Retinal pigment epithelial cell (primary cell): ENCODE results near the gene SMARCAD1.
A peak's percentile ranks its signal among the peaks of the same experiment; 100 is the strongest.
"Not testable (repeated sequence)": the region's sequence is repeated elsewhere in the genome, so short reads cannot be mapped to it uniquely, and the experiment has no call there.

ENCODE experiments used
- DNase-seq: peaks from one replicate; pipeline ENCODE4 v3.0.0-alpha.2; 2010; ENCODE audit warnings: low read depth
- H3K4me3 ChIP-seq: 2 replicates; pipeline ENCODE4 v1.5.1; 2011; ENCODE audit warnings: mild to moderate bottlenecking, low read length, control low read depth, moderate library complexity
- CTCF ChIP-seq: conservative IDR thresholded peaks from 2 replicates; pipeline ENCODE4 v1.5.1; 2011; ENCODE audit warnings: low read depth, low read length, control low read depth, inconsistent platforms

SMARCAD1 gene

GRCh38 chr4:94290245-94290644 is 82.6 kb downstream of the SMARCAD1 start:
- no peak overlapping the region for H3K4me3 ChIP-seq
- peak; percentile 17 for TF ChIP-seq CTCF
- DNase-seq, result no peak

- not testable (repeated sequence) for H3K4me3 ChIP-seq, DNase-seq
Measured at GRCh38 chr4:94293981-94294380, 86.3 kb downstream of the SMARCAD1 start.

GRCh38 chr4:94295473-94295872 is 87.8 kb downstream of the SMARCAD1 start:
- not testable (repeated sequence) for H3K4me3 ChIP-seq, DNase-seq

- H3K4me3 ChIP-seq, result no peak overlapping the region
- TF ChIP-seq CTCF, result no peak
- DNase-seq, result no peak
Measured at GRCh38 chr4:94298725-94299252, 91.1 kb downstream of the SMARCAD1 start.

GRCh38 chr4:94302191-94302590 is 94.5 kb downstream of the SMARCAD1 start:
- no peak for DNase-seq
- H3K4me3 ChIP-seq, result no peak overlapping the region
- TF ChIP-seq CTCF, result no peak

- peak; percentile 73 for TF ChIP-seq CTCF
- no peak for DNase-seq
- no peak overlapping the region for H3K4me3 ChIP-seq
Measured at GRCh38 chr4:94304365-94304971, 96.8 kb downstream of the SMARCAD1 start.

- DNase-seq, result no peak
- H3K4me3 ChIP-seq, result no peak overlapping the region
- TF ChIP-seq CTCF, result no peak
Measured at GRCh38 chr4:94305466-94306225, 98.0 kb downstream of the SMARCAD1 start.

- no peak for DNase-seq
- no peak overlapping the region for H3K4me3 ChIP-seq
- no peak for TF ChIP-seq CTCF
Measured at GRCh38 chr4:94306713-94307112, 99.0 kb downstream of the SMARCAD1 start.
